GM23338 (cell line): ENCODE measurements around the gene HMGN4. TPM values are rescaled to one million over a fixed set of nuclear protein-coding genes. Genes with fewer than 3 reads are reported as not detected.

Source experiments
- ATAC-seq: fragments of 200-7000 bp; cut with Tn5 transposase; 3 replicates; pipeline ENCODE4 v1.9.1; 2020
- DNase-seq: peaks from one replicate; pipeline ENCODE4 v3.0.0-alpha.2; 2015; ENCODE audit warnings: low spot score
- H2AFZ ChIP-seq: fragments of 200-600 bp; sonication (generic); 2 replicates; pipeline ENCODE4 v1.8.0; 2016; ENCODE audit warnings: antibody characterized with exemption, mild to moderate bottlenecking, moderate library complexity
- H3F3A ChIP-seq: fragments of 200-600 bp; sonication (generic); replicated peaks from 2 replicates; pipeline ENCODE4 v1.8.0; 2017; ENCODE audit warnings: antibody characterized with exemption, mixed run types, low read depth
- H3K27ac ChIP-seq: fragments of 200-600 bp; sonication (generic); 2 replicates; pipeline ENCODE4 v1.6.1; 2016; ENCODE audit warnings: low read depth
- H3K27me3 ChIP-seq: fragments of 200-600 bp; sonication (generic); 2 replicates; pipeline ENCODE4 v1.8.0; 2016; ENCODE audit warnings: mild to moderate bottlenecking, mixed run types, moderate library complexity; ENCODE audit not compliant: insufficient read depth
- H3K36me3 ChIP-seq: fragments of 200-600 bp; sonication (generic); 2 replicates; pipeline ENCODE4 v1.8.0; 2016; ENCODE audit warnings: mild to moderate bottlenecking; ENCODE audit not compliant: insufficient read depth
- H3K4me1 ChIP-seq: fragments of 200-600 bp; sonication (generic); 2 replicates; pipeline ENCODE4 v1.8.0; 2016; ENCODE audit warnings: mild to moderate bottlenecking, moderate library complexity; ENCODE audit not compliant: insufficient read depth
- H3K4me2 ChIP-seq: fragments of 200-600 bp; sonication (generic); 2 replicates; pipeline ENCODE4 v1.7.1; 2017; ENCODE audit warnings: mixed run types
- H3K4me3 ChIP-seq: fragments of 200-600 bp; sonication (generic); 2 replicates; pipeline ENCODE4 v1.6.1; 2016; ENCODE audit warnings: mixed run types
- H3K79me2 ChIP-seq: fragments of 200-600 bp; sonication (generic); replicated peaks from 2 replicates; pipeline ENCODE4 v1.8.0; 2017; ENCODE audit warnings: mild to moderate bottlenecking; ENCODE audit not compliant: insufficient read depth
- H3K9me2 ChIP-seq: fragments of 200-600 bp; sonication (generic); 2 replicates; pipeline ENCODE4 v1.8.0; 2017; ENCODE audit not compliant: insufficient read depth
- H4K20me1 ChIP-seq: fragments of 200-600 bp; sonication (generic); replicated peaks from 2 replicates; pipeline ENCODE4 v1.8.0; 2017; ENCODE audit warnings: mild to moderate bottlenecking; ENCODE audit not compliant: insufficient read depth
- H3K27ac Mint-ChIP-seq: 2 replicates; pipeline ENCODE4 v1.8.0; 2020; ENCODE audit warnings: inconsistent platforms, mild to moderate bottlenecking, moderate library complexity, mixed read lengths
- H3K27me3 Mint-ChIP-seq: 3 replicates; pipeline ENCODE4 v1.8.0; 2022; ENCODE audit warnings: low read depth, mild to moderate bottlenecking, moderate library complexity, mixed read lengths, inconsistent platforms; ENCODE audit not compliant: insufficient read depth, poor library complexity
- H3K36me3 Mint-ChIP-seq: 3 replicates; pipeline ENCODE4 v1.8.0; 2021; ENCODE audit warnings: low read depth, mild to moderate bottlenecking, inconsistent platforms, moderate library complexity, mixed read lengths
- H3K4me1 Mint-ChIP-seq: 3 replicates; pipeline ENCODE4 v1.8.0; 2020; ENCODE audit warnings: mild to moderate bottlenecking, inconsistent platforms, mixed read lengths
- H3K4me3 Mint-ChIP-seq: 3 replicates; pipeline ENCODE4 v1.8.0; 2021; ENCODE audit warnings: moderate library complexity, mild to moderate bottlenecking, inconsistent platforms, mixed read lengths
- H3K9me3 Mint-ChIP-seq: 3 replicates; pipeline ENCODE4 v1.8.0; 2020; ENCODE audit warnings: moderate library complexity, mild to moderate bottlenecking, inconsistent platforms, mixed read lengths
- CREB1 ChIP-seq: fragments of 250-450 bp; sonication (Bioruptor Pico); IDR thresholded peaks from 2 replicates; pipeline ENCODE4 v1.5.0; 2020; ENCODE audit warnings: low read depth, mild to moderate bottlenecking, moderate library complexity
- CTCF ChIP-seq, 2 experiments: fragments of 200-600 bp in 1 of 2; sonication (generic) in 1 of 2; conservative IDR thresholded peaks; 2 replicates each; pipeline versions ENCODE4 v1.5.1 to v1.6.1; 2016 to 2017; ENCODE audit warnings: antibody characterized with exemption in 2 of 2, low read depth in 2 of 2, mild to moderate bottlenecking in 2 of 2, moderate library complexity in 1 of 2
- ETS1 ChIP-seq: IDR thresholded peaks from 2 replicates; pipeline ENCODE4 v1.6.1; 2016; ENCODE audit warnings: antibody characterized with exemption
- EZH2 ChIP-seq: fragments of 200-600 bp; sonication (generic); IDR thresholded peaks from one replicate; pipeline ENCODE4 v1.8.0; 2017; ENCODE audit warnings: antibody characterized with exemption, mild to moderate bottlenecking, low read depth; ENCODE audit not compliant: unreplicated experiment
- EZH2phosphoT487 ChIP-seq: fragments of 200-600 bp; sonication (generic); IDR thresholded peaks from one replicate; pipeline ENCODE4 v1.8.1; 2018; ENCODE audit warnings: antibody characterized with exemption; ENCODE audit not compliant: unreplicated experiment
- JUNB ChIP-seq: IDR thresholded peaks from one replicate; pipeline ENCODE4 v1.6.1; 2016; ENCODE audit warnings: antibody characterized with exemption; ENCODE audit not compliant: unreplicated experiment
- NANOG ChIP-seq: IDR thresholded peaks from 2 replicates; pipeline ENCODE4 v1.6.1; 2016; ENCODE audit warnings: antibody characterized with exemption, borderline replicate concordance
- POLR2AphosphoS5 ChIP-seq: IDR thresholded peaks from 2 replicates; pipeline ENCODE4 v1.6.1; 2016; ENCODE audit warnings: antibody characterized with exemption, low read depth
- REST ChIP-seq: IDR thresholded peaks from one replicate; pipeline ENCODE4 v1.6.1; 2018; ENCODE audit warnings: antibody characterized with exemption; ENCODE audit not compliant: unreplicated experiment
- STAT1 ChIP-seq: IDR thresholded peaks from one replicate; pipeline ENCODE4 v1.6.1; 2016; ENCODE audit warnings: antibody characterized with exemption; ENCODE audit not compliant: unreplicated experiment
- ZNF114 ChIP-seq: fragments of 250-450 bp; sonication (Bioruptor Pico); IDR thresholded peaks from 2 replicates; pipeline ENCODE4 v1.5.0; 2020; ENCODE audit warnings: mild to moderate bottlenecking, moderate library complexity
- ZNF331 ChIP-seq: fragments of 250-450 bp; sonication (Bioruptor Pico); IDR thresholded peaks from 2 replicates; pipeline ENCODE4 v1.5.0; 2020; ENCODE audit warnings: low read depth, mild to moderate bottlenecking, moderate library complexity
- ZNF462 ChIP-seq: fragments of 250-450 bp; sonication (Bioruptor Pico); IDR thresholded peaks from 2 replicates; pipeline ENCODE4 v1.5.0; 2020; ENCODE audit warnings: mild to moderate bottlenecking, moderate library complexity
- polyA plus RNA-seq: library from polyadenylated mRNA; unstranded; fragments of >200 nt; fragmentation: Nextera tagmentation; extraction: Ambion mirVana; gene quantifications from 2 replicates; pipeline ENCODE4 v1.2.1, GENCODE V29; 2016
- total RNA-seq: library from RNA; depleted of rRNA; stranded (reverse); fragments of >200 nt; shearing (Covaris generic); gene quantifications from 2 replicates; pipeline ENCODE4 v1.2.3, GENCODE V29; 2014

Gene HMGN4
- total and polyA plus RNA-seq, 2 experiments from 2014 or later, result 35.3 to 91.4 TPM

GRCh38 chr6:26534681-26535465, 3.3 kb upstream of the HMGN4 start:
- Mint-ChIP-seq H3K36me3 (peaks cover 6% of the 10 kb centered on the region; the same call in 2 of the 3 replicates), H3K27ac (no peak overlapping the region), H3K4me1 (peaks cover 19% of the 10 kb centered on the region), H3K9me3 (peaks cover 13% of the 10 kb centered on the region; the same call in 2 of the 3 replicates), H3K27me3 (peaks cover 28% of the 10 kb centered on the region), H3K4me3 (peak overlapping the region; percentile 31; the same call in 1 of the 3 replicates)
- Histone ChIP-seq H3K9me2 (no peaks in the 10 kb centered on the region), H3K27me3 (no peaks in the 10 kb centered on the region), H3F3A (0 out of 2 replicates have a peak, but pooled peaks cover 12% of the 10 kb centered on the region), H2AFZ (no peak overlapping the region), H3K27ac (no peak overlapping the region; the same call in 1 of the 2 replicates), H3K79me2 (peaks cover 11% of the 10 kb centered on the region; the same call in 1 of the 2 replicates), H3K36me3 (no peaks in the 10 kb centered on the region), H4K20me1 (no peaks in the 10 kb centered on the region), H3K4me1 (peaks cover 34% of the 10 kb centered on the region), H3K4me2 (peak overlapping the region; percentile 21), H3K4me3 (no peak overlapping the region)
- ATAC-seq (no peak), DNase-seq (peak; percentile 39)
- no peak for TF ChIP-seq STAT1
- no peak for TF ChIP-seq EZH2
- no peak for TF ChIP-seq ZNF114 (CRISPR knock-in tag)
- no peak for TF ChIP-seq ZNF331
- no peak for TF ChIP-seq NANOG
- TF ChIP-seq ETS1, result no peak
- TF ChIP-seq ZNF462 (CRISPR knock-in tag), result no peak
- TF ChIP-seq CREB1 (CRISPR knock-in tag), result no peak
- no peak for TF ChIP-seq EZH2phosphoT487
- no peak for TF ChIP-seq JUNB
- no peak for TF ChIP-seq REST
- no peak for TF ChIP-seq POLR2AphosphoS5
- no peak for TF ChIP-seq CTCF (conservative IDR thresholded peaks at IDR 0.05; ENCODE audit: low read depth in 2 of 2)
